Activated naive CD4-positive, alpha-beta T cell treated with Interleukin-2 at 50 U/mL for 16 hours (primary cell): Measurements from ENCODE around the gene SFR1.

Experiments
- DNase-seq: peaks from one replicate; pipeline ENCODE4 v3.0.0-alpha.2; 2020

Gene SFR1

GRCh38 chr10:104121485-104122224 lies at the start of gene SFR1:
Gene SFR1, plus strand, starts transcription at chr10:104122171. Its CDS starts 13 bp downstream, at chr10:104122184.
- peak; percentile 99 for DNase-seq

- DNase-seq, result no peak
These were observed 49.2 kb upstream of the SFR1 start for GRCh38 chr10:104072786-104073185.

- no peak for DNase-seq
These were observed 47.5 kb upstream of the SFR1 start for GRCh38 chr10:104074505-104074904.

- no peak for DNase-seq
These were observed 45.2 kb upstream of the SFR1 start for GRCh38 chr10:104076743-104077160.

GRCh38 chr10:104077247-104077646 lies 44.7 kb upstream of the SFR1 start:
- DNase-seq, result no peak

- DNase-seq, result no peak
These were observed 44.3 kb upstream of the SFR1 start for GRCh38 chr10:104077663-104078151.

DNA sequence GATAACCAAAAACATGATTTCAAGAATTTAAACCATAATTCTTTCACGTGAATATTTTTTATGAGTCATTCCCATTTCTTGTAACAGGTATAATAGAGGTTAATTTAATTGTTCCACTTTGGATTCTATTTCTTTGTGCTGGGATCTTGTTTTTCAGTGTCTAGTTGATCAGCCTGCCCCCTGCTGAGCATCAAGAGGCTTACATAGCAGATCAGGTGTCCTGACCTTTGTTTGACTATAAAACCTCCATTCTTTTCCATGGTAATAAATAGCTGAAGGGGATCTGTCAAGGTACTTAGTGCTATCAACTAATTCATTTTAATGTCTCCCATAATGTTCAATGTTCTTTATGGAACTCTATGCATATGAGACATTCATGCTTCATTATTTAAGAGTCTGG lies 41.2 kb upstream of the SFR1 start:
- DNase-seq, result no peak

DNA sequence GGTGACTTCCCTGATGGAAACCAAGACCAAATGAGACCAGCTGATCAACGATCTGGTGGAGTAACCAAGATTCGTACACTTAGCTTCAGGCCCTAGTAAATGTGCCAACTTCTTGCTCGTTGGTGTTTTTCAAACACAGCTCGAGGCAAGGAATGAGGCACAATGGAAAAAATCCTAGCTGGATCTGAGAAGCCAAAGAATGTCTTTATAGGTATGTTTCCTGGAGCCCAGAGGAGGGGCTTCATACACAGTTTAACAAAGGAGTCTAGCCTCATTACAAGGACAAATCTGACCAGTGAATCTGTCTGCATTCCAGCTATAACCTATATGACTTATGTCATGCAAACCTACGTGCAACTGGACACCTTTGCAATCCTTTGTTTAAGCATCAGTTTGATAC lies 40.0 kb upstream of the SFR1 start:
- no peak for DNase-seq

- no peak for DNase-seq
These were observed 37.4 kb upstream of the SFR1 start for GRCh38 chr10:104084482-104085142.

- no peak for DNase-seq
These were observed 36.1 kb upstream of the SFR1 start, which contains the start of gene COL17A1 for GRCh38 chr10:104085801-104086400. Gene COL17A1, minus strand, starts transcription at chr10:104085880. Its CDS starts 5,207 bp downstream, at chr10:104080673.

DNA sequence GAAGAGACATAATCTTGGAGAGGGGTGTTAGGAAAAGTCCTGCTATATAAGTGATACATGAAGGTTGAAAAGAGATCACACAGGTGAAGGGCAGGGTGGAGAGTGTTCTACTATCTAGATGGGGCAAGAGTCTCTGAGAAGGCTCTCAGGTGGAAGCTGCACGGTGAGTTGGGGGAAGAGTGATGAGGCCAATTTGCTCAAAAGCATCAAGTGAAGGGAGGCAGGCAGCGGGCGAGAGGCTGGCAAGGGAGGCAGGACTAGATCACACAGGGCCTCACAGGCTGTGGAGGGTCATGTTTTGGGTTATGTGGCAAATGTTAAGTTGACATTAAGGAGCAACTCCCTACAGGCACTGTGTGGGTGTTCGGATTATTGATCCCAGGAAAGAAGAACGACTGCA lies 33.7 kb upstream of the SFR1 start:
- DNase-seq, result no peak

DNA sequence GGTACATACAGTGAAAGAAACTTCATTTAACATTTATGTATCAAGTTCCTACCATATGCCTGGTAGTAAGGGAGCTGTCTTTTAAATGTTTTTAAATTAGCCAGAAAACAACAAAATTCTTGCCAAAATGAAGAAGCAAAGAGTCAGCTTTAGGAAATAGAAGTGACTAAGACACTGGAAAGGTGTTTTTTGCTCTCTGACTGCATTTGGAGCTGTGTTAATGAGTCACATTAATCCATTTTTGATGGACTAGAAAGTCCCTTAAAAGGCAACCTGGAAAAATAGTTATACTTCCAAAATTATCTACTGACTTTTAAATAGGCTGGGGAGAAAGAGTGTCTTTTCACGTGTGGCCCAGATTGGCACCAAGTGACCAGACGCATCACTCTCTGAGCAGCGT lies 32.4 kb upstream of the SFR1 start:
- DNase-seq, result no peak

DNA sequence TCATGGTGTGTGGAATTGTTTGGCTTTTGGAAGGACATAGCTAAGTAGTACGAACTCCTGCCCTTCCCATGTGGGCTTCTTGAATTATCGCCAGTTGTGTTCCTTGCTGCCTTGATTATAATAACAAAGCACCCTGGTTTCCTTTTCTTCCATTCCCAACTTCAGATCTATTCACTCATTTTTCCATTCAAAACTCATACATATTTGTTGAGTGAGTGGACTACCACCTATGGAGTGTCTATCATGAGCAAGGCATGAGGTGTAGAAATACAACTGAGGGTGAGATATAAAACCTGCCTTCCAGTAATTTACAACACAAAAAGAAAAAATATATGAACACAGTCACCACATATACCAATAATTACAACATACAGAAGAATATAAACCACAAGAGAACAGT lies 31.4 kb upstream of the SFR1 start:
- no peak for DNase-seq

GRCh38 chr10:104092749-104093148 lies 29.2 kb upstream of the SFR1 start:
- DNase-seq, result no peak

DNA sequence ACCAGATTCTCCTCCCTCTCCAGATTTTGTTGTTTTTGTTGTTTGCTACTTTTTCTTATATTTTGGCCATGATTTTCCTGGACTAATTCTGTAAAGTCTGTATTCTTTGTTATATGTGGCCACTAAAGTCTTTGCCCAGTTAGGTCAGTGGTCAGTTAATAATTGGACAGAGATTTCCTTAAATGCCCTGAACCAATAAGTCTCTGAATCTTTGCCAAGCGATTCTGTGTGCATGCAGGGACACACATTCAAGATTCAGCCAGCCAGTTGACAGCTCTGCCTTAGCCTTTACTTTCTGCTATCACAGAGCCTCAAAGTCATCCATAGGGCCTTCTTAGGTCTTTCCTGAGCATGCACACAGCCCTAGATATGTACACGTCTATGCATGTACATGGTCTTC lies 25.3 kb upstream of the SFR1 start:
- DNase-seq, result no peak

- no peak for DNase-seq
These were observed 23.5 kb upstream of the SFR1 start for GRCh38 chr10:104098358-104098925.

DNA sequence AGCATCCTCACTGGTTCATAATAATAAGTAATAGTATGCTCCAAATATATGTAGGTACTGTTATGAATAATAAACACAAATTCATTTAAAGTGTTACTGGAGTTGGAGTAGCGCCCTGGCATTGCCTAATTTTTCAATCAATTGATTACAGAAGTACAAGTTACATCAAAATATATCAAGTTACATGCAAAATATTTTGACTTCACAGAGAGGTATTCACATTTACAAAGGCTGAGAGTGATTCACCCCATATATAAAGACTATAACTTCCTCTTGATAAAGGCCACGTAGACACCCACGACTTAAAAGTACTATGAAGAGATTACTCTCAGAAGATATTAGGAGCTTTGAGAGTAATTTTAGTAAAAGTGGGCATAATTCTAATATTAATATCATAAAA lies 22.7 kb upstream of the SFR1 start:
- no peak for DNase-seq

DNA sequence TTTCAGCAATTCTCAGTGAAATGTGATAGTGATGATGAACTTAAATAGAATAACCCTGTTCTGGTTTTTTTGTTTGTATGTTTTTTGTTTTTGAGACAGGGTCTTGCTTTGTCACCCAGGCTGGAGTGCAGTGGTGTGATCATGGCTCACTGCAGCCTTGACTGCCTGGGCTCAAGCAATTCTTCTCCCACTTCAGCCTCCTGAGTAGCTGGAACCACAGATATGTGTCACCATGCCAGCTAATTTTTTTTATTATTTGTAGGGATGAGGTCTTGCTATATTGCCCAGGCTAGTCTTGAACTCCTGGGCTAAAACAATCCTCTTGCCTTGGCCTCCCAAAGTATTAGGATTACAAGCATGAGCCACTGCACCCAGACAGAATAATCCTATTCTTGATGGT lies 22.0 kb upstream of the SFR1 start:
- DNase-seq, result no peak

DNA sequence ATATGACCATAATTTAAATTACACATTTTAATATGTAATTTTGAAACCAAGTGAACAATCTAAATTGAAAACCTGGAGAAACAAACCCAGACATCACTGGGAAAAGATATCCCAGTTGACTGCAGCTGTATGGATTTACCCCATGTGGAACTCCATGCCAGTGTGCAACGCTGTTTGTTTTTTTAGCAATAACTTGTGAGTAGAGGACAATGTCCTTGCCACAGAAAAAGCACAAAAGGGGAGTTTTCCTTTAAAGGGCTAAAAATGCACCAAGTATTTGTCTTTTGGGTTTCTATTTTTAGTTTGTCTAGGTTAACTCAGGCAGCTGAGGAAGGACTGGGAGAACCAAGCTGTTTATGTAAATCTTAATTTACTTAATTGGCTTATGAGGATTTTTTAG lies 21.2 kb upstream of the SFR1 start:
- DNase-seq, result no peak

DNA sequence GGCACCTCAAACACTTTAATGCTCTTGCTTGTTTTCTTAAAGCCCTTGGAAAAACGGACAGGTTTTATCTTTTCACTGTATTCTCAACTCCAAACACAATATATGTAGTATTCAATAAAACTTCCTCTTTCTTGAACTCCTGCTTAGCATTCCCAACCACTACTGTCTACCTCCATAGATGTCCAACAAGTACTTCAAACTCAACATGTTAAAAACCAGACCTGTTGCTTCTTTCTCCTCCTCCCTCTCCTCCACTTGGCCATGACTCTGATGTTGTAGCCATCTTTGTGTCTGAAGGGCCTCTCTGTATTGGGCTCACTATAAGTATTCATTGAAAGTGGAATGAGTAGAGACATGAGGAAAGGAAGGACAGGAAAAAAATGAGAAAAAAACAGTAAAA lies 20.1 kb upstream of the SFR1 start:
- no peak for DNase-seq

DNA sequence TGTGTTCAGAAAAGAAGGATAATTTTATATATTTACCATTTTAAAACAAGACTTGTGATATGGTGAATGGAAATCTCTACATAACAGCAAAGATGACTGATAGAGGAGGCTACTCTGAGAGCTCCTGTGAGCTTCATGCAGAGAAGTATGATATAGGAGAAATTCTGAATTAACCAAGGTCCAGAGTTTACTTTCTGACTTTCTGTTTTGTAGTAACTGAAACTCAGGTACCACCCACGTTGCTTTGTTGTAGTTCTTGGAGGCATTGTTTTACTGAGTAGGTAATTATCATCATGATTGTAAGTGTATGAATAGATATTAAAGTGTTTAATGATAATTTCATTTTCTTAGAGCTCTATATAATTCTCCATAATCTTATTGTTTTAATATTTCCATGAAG lies 18.0 kb upstream of the SFR1 start:
- DNase-seq, result no peak

GRCh38 chr10:104104418-104104817 lies 17.6 kb upstream of the SFR1 start:
- DNase-seq, result no peak

DNA sequence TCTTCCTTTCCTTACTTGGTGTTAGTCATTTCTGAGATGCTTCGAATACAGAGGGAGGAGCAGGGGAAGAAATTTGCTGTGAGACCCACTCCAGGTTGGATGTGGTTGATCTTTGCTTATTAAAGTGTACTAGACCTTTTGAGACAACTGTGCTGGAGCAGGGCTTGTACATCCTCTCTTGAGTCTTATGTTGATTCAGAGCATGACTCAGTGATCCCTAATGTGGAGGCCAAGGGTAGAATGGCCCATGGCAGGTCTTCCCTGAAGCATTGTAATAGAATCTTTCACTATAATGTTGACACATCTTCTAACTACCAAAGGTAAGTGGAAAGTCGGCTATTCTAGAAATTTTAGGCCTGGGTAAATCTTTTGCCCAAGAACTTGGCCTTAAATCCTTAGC lies 17.0 kb upstream of the SFR1 start:
- DNase-seq, result no peak
